ENCODE measurements around the gene RGS7. TPM values are rescaled to one million over a fixed set of nuclear protein-coding genes. Genes with fewer than 3 reads are reported as not detected.

Gene RGS7
- total RNA-seq, 1 donor from 2014 or later = not detected

GRCh38 chr1:240931031-240931430, 426.0 kb downstream of the RGS7 start:
- no peak for DNase-seq
- no peak for ATAC-seq
- intact Hi-C loops (cut with DNase I) = no loop called here
- no peaks in the 10 kb centered on the region for H3K27me3 ChIP-seq
- H3K4me3 ChIP-seq = no peak overlapping the region
- TF ChIP-seq, protein P1, sequence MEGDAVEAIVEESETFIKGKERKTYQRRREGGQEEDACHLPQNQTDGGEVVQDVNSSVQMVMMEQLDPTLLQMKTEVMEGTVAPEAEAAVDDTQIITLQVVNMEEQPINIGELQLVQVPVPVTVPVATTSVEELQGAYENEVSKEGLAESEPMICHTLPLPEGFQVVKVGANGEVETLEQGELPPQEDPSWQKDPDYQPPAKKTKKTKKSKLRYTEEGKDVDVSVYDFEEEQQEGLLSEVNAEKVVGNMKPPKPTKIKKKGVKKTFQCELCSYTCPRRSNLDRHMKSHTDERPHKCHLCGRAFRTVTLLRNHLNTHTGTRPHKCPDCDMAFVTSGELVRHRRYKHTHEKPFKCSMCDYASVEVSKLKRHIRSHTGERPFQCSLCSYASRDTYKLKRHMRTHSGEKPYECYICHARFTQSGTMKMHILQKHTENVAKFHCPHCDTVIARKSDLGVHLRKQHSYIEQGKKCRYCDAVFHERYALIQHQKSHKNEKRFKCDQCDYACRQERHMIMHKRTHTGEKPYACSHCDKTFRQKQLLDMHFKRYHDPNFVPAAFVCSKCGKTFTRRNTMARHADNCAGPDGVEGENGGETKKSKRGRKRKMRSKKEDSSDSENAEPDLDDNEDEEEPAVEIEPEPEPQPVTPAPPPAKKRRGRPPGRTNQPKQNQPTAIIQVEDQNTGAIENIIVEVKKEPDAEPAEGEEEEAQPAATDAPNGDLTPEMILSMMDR (IDR thresholded peaks at IDR 0.05) = no peak
- no peaks in the 10 kb centered on the region for H3K4me1 ChIP-seq
- H3K27ac ChIP-seq = no peak overlapping the region
- no peaks in the 10 kb centered on the region for H3K9me3 ChIP-seq
- no peaks in the 10 kb centered on the region for H3K36me3 ChIP-seq

DNA sequence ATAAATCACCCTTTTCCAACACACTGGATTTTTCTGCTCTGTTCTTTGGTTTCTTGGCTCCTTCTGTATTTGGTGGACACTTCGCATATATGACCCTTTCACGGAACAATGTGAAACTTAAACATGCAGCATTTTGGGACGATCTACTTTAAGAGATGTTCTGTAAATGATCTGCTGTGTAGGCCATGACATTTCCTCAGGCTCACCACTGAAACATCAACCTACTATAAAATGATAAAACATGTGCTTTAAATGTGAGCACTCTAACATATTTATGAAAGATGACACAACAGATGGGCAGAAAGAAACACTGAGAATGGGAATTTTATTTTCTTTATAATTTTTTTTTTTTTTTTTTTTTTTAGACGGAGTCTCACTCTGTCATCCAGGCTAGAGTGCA, 428.7 kb downstream of the RGS7 start:
- intact Hi-C loops (cut with DNase I) = no loop called here
- Histone ChIP-seq H3K36me3 (no peaks in the 10 kb centered on the region), H3K9me3 (no peaks in the 10 kb centered on the region), H3K4me1 (no peaks in the 10 kb centered on the region), H3K27me3 (no peaks in the 10 kb centered on the region), H3K4me3 (no peak overlapping the region), H3K27ac (no peak overlapping the region)
- DNase-seq (no peak), ATAC-seq (no peak)
- TF ChIP-seq, protein P1 (IDR thresholded peaks at IDR 0.05) = no peak

DNA sequence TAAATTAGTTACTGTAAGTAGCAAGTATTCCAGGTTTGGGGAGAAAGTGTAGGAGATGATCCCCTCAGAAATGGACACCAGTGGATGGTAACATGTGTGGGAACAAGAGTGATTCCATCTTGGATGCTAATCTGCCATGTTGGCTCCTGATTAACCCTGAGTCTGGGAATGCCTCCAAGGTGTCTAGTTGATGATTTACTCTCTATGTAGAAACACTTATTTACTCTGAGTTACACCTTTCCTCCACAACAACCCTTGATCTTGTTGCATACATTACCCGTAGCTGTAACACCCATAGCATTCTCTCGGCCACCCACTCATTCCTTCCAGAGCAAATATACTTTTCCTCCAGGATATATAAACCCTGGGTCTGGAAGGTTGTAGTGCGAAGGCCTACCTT, 429.2 kb downstream of the RGS7 start:
- no peaks in the 10 kb centered on the region for H3K9me3 ChIP-seq
- no peak for ATAC-seq
- H3K27me3 ChIP-seq = no peaks in the 10 kb centered on the region
- no peak overlapping the region for H3K27ac ChIP-seq
- H3K36me3 ChIP-seq = no peaks in the 10 kb centered on the region
- DNase-seq = no peak
- TF ChIP-seq, protein P1 (IDR thresholded peaks at IDR 0.05) = no peak
- intact Hi-C loops (cut with DNase I) = no loop called here
- no peak overlapping the region for H3K4me3 ChIP-seq
- no peaks in the 10 kb centered on the region for H3K4me1 ChIP-seq

DNA sequence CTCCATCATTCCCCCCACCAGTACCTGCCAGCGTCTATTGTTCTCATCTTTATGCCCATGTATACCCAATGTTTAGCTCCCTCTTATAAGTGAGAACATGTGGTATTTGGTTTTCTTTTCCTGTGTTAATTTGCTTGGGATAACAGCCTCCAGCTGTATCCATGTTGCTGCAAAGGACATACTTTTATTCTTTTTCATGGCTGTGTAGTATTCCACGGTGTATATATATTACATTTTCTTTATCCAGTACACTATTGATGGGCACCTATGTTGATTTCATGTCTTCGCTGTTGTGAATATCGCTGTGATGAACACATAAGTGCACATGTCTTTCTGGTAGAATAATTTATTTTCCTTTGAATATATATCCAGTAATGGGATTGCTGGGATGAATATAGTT, 431.7 kb downstream of the RGS7 start:
- ATAC-seq = no peak
- H3K9me3 ChIP-seq = no peaks in the 10 kb centered on the region
- H3K27ac ChIP-seq = no peak overlapping the region
- intact Hi-C loops (cut with DNase I) = no loop called here
- no peak for DNase-seq
- H3K4me1 ChIP-seq = no peaks in the 10 kb centered on the region
- H3K4me3 ChIP-seq = no peak overlapping the region
- H3K36me3 ChIP-seq = no peaks in the 10 kb centered on the region
- H3K27me3 ChIP-seq = no peaks in the 10 kb centered on the region
- TF ChIP-seq, protein P1 (IDR thresholded peaks at IDR 0.05) = no peak

- H3K36me3 ChIP-seq = no peaks in the 10 kb centered on the region
- DNase-seq = no peak
- TF ChIP-seq, protein P1 (IDR thresholded peaks at IDR 0.05) = no peak
- ATAC-seq = no peak
- no peaks in the 10 kb centered on the region for H3K9me3 ChIP-seq
- H3K4me1 ChIP-seq = no peaks in the 10 kb centered on the region
- H3K27ac ChIP-seq = no peak overlapping the region
- intact Hi-C loops (cut with DNase I) = no loop called here
- H3K27me3 ChIP-seq = no peaks in the 10 kb centered on the region
- H3K4me3 ChIP-seq = no peak overlapping the region
Measured at GRCh38 chr1:240917976-240918375, 439.0 kb downstream of the RGS7 start.

DNA sequence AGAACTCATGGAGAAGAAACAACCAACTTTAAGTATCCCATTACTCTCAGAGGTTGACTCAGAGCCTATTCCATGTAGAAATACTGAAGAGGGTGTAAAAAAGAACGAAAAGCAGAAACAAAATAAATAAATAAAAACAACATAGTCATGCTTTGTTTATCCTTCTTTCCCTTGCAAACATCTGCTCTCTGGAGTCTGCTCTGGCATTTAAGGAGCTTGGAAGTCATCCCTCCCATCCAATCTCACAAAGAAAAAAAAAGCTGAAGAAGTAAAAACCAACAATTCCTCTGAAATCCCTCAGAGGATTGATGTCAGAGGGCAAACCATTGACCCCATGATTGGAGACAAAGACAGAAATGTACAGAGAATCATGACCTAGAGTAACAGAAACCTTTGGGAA, 442.5 kb downstream of the RGS7 start:
- DNase-seq (no peak), ATAC-seq (no peak)
- H3K4me3 ChIP-seq = no peak overlapping the region
- no peaks in the 10 kb centered on the region for H3K27me3 ChIP-seq
- no peaks in the 10 kb centered on the region for H3K9me3 ChIP-seq
- H3K36me3 ChIP-seq = no peaks in the 10 kb centered on the region
- no peak overlapping the region for H3K27ac ChIP-seq
- intact Hi-C loops (cut with DNase I) = no loop called here
- TF ChIP-seq, protein P1 (IDR thresholded peaks at IDR 0.05) = no peak
- no peaks in the 10 kb centered on the region for H3K4me1 ChIP-seq

Measured in upper lobe of right lung (tissue), 1 donor.